Measurements from ENCODE around the gene ZNF346.

The ZNF346 gene

DNA sequence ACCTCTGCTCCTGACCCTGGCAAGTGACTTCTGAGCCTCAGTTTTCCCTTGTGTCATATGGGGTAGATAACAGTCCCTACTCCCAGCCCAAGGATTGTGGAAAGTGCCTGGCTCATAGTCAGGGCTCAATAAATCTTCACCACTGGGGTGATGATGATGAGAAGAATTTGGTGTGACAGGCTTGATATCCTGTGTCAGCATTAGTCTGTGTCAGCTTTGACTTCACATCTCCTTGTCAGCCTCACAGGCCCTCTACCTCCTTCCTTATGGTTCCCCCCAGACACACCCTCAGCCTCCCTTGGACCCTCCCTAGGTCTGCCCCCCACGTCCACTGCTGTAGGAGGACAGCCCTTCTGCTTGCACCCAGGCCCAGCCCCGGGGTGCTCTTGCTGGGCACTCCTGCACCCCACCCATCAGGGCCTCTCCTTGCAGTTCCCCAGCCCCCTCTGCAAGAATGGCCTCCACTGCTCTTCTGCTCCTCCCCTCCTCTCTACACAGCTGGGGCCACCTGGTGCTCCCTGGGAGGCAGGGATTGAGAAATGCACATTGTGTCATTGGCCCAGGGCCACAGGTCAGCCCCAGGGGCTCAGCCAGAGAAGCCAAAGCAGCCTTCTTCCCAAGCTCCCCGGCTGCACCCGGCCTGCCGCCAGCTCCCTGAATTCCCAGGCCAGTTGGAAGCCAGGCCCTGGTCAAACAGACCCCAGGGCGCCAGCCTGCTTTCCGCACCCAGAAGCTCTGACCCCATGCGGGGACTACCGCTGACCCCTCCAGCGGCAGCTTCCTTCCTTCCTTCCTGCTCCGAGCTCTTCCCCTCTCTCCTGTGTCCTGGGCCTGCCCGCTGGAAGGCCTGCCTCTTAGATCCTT, 72.0 kb downstream of the ZNF346 start:
- no peak for DNase-seq (ENCODE audit: low spot score)

DNA sequence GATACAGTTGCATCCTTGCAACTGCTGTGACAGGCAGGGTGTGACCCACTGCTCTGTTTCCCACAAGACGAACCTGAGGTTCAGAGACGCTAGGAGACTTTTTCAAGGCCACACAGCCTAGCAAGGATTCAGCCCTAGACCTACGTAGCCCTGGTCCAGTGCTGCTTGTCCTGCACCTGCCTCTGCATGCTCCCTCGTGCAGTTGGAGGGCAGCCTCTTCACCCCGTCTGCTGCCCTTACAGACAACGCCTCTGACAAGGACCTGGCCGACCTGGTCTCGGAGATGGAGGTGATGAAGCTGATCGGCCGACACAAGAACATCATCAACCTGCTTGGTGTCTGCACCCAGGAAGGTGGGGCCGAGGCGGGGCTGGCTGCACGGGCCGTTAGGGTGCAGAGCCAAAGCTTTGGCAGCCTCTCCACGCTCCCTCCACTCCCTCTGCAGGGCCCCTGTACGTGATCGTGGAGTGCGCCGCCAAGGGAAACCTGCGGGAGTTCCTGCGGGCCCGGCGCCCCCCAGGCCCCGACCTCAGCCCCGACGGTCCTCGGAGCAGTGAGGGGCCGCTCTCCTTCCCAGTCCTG, 72.7 kb downstream of the ZNF346 start:
- DNase-seq (ENCODE audit: low spot score), result no peak

DNA sequence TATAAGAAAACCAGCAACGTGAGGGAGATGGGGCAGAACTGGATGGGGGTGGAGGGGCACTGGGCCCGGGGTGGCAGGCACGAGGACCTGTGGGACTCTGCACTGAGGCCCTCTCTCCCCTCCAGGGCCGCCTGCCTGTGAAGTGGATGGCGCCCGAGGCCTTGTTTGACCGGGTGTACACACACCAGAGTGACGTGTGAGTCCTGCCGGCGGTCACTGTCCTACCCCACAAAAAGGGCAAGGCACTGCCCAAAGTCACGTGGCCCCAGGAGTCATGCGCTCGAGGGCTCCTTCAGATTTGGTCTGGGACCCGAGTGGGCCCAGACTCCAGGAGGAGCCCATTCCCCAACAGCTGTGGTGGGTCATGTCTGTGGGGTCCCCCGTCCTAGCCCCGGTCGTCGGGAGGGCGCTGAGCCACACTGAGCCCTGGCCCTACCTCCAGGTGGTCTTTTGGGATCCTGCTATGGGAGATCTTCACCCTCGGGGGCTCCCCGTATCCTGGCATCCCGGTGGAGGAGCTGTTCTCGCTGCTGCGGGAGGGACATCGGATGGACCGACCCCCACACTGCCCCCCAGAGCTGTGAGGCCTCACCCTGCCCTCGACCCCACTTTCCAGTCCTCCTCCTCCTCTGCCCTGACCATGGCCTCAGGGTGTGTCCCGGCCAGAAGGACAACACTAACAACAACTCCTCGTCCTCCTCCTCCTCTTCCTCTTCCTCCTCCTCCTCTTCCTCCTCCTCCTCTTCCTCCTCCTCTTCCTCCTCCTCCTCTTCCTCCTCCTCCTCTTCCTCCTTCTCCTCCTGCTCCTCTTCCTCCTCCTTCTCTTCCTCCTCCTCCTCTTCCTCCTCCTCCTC, 73.9 kb downstream of the ZNF346 start:
- DNase-seq (ENCODE audit: low spot score), result no peak

DNA sequence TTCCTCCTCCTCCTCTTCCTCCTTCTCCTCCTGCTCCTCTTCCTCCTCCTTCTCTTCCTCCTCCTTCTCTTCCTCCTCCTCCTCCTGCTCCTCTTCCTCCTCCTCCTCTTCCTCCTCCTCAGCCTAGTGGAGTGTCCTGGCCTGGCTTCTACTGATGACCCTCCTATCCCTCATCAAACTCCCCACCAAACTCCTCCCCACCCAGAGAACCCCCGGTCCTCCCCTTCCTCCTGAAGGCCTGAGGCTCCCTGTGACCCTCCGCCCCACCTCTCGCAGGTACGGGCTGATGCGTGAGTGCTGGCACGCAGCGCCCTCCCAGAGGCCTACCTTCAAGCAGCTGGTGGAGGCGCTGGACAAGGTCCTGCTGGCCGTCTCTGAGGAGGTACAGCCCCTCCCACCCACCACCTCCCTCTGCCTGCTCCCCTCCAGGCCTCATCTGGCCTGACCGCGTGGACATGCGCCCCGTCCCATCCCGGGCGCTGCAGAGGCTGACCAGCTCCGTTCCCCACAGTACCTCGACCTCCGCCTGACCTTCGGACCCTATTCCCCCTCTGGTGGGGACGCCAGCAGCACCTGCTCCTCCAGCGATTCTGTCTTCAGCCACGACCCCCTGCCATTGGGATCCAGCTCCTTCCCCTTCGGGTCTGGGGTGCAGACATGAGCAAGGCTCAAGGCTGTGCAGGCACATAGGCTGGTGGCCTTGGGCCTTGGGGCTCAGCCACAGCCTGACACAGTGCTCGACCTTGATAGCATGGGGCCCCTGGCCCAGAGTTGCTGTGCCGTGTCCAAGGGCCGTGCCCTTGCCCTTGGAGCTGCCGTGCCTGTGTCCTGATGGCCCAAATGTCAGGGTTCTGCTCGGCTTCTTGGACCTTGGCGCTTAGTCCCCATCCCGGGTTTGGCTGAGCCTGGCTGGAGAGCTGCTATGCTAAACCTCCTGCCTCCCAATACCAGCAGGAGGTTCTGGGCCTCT, 74.8 kb downstream of the ZNF346 start:
- no peak for DNase-seq (ENCODE audit: low spot score)

DNA sequence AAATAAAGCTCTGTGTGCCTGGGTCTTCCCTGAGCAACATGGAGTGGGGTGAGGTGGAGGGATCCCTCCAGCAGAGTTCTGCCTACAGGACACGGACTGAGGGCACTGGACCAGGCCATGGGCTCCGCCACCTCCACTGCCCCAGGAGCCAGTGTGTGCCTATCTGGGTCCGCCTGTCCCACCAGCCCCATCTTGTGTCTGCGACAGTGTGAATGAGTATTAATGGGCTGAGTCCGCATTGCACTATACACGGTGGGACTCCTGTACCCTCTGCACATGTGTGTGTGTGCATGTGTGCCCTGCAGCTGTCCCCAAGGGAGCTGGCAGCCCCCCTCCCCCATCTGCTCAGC, 75.6 kb downstream of the ZNF346 start:
- no peak for DNase-seq (ENCODE audit: low spot score)

DNA sequence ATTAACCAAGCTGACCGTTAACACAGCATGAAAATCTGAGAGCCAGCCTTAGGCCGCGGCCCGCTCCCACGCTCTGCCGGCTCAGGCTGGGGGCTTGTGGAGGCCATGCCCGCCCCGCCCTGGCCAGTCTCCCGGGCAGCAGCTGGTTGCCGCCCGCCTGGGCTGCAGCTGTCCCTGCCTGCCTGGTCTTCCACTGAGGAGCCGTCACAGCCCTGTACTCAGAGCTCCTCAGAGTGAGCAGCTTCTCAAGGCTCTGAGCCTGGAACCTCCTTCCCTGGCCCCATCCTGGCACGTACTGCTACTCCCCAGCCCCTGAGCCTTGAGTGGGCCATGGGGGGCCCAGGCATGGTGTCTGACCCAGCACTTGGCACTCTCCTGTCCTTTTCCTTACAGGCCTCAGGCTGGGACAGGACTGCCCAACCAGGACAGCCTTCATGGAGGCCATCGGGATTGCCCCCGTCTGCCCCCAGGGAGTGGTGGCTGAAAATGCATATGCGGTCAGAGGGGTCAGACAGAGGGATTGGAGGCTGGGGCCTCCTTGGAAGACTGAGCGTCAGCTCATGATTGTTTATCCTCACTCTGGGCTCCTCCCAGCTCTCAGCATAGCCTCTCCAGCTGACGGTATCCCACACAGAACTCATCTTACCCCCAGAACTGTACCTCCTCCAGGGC, 76.1 kb downstream of the ZNF346 start:
- no peak for DNase-seq (ENCODE audit: low spot score)

DNA sequence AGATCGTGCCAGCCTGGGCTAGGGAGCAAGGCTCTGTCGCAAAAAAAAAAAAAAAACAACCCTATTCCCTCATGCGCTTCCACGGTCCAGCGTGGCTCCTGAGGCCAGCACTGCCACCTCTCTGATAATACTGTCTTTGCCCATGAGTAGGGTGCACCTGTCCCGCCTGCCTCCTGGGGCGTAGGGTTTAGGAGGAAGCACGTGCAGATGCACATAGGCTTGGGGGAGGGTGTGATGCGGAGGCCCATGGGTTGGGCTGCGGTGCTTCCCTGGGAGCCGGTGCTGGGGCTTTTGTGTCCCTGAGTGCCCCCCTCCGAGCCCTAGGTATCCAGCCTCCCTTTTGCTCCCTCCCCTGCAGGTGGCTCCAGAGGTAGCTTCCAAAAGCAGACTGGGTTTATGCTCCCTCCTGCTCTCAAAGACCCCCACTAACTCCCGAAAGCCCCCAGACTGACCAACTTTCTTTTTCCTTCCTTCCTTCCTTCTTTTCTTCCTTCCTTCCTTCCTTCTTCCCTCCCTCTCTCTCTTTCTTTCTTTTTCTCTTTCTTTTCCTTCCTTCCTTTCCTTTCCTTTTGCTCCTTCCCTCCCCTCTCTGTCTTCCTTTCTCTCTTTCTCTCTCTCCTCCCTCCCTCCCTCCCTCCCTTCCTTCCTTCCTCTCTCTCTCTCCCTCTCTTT, 77.1 kb downstream of the ZNF346 start:
- DNase-seq (ENCODE audit: low spot score), result no peak

DNA sequence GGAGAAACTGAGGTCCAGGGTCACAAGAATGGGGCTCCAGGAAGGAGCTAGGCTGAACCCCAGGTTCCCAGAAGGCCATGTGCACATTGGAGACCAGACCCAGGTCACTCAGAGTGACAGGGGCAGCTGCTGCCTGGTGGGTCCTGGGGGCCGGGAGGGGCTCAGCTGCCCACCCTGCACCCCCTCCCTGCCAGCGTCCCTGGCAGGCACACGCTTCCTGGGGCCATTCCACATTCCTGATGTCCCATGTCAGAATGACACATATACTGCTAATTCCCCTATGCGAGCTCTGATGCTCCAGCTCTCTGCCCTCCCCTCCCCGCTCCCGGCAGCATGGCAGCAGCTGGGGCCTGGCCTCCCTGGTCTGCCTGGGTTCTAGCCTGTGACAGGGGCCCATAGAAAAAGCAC, 78.2 kb downstream of the ZNF346 start:
- DNase-seq (ENCODE audit: low spot score), result no peak

DNA sequence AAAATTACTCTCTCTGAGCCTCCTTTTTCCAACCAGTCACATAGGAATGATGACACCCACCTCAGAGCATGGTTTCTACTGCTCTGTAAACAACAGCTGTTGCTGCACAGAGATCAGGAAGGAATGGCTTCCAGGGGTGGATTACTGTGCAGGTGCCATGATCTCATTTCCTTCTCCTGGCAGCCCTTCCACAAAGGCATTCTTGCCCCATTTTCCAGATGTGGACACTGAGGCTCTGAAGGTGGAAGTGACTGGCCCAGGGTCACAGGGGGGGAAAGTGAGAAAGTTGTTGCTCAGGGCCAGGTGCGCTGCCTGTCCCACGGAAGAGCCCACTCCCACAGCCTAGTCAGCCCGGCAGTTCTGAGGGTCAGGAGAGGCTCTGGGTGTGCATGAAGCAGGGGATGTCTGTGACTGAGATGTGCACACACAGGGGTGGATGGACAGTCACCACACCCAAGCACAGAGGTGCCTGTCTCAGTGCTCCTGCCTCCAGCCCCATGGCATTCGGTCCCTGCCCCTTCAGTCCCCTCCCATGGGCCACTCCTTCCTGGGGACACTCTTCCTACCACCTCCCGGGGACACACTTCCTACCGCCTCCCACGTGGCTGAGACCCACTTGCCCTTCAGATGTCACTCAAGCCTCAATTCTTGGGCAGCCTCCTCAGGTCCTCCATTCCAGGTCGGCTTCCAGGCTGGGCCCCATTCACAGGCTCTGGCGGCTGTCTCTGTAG, 81.2 kb downstream of the ZNF346 start:
- DNase-seq (ENCODE audit: low spot score), result no peak

DNA sequence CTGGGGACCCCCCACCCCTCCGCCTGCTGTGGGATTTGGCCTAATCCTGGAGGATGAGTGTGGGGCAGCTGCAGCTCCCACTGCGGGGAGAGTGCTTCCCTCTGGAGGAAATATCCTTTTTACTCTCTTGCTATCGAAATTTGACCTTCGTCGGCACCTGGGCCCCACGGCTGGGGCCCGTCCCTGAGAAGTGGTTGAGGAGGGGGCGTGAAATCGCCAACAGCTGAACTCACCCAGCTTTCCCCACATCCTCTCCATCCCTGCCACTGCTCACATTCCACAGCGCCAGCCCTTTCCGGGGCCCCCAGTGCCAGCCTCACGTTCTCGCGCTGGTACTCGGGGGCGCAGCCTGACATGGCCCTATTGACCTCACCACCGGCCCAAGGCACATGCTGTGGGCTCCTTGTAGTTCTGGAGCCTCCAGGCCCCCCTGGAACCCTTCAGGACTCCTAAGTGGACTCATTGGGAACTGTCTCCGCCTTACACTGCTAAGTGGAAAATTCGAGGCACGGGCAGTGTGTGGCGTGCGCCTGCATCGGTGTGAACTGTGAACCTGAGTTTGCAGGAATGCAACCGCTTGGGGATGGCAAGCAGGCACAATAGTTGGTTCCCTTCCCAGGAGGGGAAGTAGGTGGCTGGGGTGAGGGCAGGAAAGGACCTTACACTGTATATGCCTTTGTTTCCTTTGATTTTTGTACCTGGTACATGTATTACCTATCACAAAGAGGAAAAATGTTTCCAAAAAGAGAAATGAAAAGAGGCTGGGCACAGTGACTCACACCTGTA, 83.4 kb downstream of the ZNF346 start:
- no peak for DNase-seq (ENCODE audit: low spot score)

DNA sequence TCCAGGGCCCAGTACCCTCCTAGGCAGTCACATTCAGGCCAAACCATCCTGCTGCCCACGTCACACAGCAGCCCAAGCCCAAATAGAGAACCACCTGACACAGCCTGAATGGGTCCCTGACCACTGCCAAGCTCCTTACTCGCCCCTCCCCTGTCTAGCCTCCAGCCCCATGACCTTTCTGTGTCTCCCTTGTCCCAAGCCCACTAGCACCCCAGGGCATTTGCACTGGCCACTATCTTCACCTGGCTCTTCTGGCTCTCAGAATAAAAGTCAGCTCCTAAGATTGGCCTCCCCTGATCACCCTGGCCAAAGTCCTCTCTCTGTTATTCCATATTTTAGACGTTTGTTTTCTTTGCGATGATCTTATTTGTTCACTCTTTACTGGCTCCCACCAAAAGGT, 84.7 kb downstream of the ZNF346 start:
- DNase-seq (ENCODE audit: low spot score), result no peak

DNA sequence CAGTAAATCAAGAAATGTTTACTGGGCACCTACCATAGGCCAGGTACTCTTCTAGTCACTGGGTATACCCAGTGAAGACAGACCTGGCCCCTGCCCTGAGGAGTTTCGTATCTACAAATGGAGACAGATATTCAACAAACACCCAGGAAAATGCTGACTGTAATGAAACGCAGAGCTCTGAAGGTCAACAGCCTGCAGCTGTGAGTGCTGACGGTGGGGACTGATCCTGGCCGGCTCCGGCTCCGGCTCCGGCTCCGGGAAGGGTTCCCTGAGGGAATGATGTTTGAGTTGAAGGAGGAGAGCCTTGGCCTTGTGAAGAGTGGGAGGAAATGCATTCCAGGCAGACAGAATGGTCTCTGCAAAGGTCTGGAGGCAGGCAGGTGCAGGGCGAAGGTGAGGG, 87.3 kb downstream of the ZNF346 start:
- DNase-seq (ENCODE audit: low spot score), result no peak

DNA sequence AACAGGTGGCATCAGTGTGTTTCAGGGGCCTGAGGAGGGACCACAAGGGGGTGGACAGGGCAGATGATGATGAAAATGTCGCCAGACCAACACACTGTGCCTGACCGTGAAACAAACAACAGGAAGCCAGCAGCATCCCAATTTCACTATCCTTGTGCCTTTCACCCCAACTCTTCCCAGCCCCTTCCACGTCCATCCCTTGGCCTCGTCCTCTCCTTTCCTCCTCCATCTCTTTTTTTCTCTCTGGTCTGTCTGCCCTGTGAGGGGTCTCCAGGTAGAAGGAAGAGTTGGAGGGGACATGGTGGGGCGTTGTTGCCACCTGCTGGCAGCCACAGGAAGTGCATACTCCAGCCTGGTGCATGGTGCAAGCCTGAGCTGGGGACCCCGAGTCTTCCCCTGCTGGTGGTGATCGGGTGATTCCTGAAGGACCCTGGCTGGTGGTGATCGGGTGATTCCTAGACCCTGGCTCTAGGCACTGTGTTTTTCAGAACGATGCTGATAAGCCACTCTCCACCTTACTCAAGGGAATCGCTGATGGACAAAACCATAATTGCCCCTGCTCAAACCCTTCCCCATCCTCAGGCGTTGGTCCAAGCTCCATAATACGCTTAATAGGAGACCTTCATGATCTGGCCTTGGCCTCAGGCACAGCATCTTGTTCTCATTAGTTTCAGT, 89.4 kb downstream of the ZNF346 start:
- peak; percentile 83 for DNase-seq (ENCODE audit: low spot score)

DNA sequence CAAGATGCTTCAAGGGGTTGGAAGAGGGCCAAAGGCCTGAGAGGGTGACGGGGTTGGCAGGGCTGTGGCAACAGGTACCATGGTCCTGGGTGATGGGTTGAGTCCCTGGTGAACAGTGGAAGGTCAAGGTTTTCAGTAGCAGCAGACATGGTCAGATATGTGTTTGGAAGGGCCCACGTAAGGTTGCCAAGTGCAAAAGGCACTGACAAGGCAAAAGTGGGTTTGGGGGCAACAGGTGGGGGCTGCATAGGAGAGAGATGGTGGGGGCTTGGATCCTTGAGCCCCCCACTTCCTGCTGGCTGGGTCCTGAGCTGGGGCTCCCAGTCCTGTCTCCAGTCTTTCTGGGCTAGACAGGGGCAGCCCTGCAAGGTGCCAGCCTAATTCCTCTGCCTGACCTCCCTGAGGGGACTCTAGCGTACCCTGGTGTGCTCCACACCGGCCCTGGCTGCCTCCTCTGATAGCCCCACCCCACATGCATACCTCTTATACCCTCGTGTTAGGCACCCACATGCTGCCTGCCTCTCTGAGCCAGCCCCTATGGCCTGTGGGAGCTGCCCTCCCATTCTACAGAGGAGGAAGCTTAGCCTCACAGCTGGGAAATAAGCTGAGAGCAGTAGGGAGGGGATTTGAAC, 90.2 kb downstream of the ZNF346 start:
- DNase-seq (ENCODE audit: low spot score), result no peak

DNA sequence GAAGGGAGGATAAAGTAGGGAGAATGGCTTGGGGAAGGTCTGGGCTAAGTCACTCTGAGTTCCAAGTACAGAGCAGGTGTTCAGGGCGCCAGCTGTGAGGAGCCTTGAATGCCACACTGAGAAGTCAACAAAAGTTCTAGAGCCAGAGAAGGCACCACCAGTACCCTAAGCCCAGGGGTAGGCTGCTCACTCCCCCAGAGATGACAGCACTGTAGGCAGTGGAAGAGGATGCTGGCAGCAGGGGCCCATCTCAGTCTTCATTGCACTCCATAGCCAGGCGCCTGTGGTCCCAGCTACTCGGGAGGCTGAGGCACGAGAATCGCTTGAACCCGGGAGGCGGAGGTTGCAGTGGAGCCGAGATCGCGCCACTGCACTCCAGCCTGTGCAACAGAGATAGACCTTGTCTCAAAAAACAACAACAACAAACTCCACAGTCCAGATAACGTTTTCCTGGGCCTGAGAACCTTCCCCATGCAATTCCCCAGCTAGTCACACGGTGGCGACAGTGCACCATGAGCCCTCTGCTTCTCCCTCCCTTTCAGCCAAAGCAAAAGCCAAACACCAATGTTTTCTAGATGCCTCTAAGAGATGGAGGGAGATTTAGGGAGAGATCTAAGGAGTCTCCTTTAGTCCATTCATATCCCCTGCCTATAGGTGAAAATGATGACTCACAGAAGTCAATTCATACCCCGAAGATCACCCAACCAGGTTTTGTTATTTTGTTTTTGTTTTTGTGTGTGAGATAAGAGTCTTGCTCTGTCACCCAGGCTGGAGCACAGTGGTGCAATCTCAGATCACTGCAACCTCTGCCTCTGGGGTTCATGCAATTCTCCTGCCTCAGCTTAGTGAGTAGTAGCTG, 91.3 kb downstream of the ZNF346 start:
- DNase-seq (ENCODE audit: low spot score), result peak; percentile 89

DNA sequence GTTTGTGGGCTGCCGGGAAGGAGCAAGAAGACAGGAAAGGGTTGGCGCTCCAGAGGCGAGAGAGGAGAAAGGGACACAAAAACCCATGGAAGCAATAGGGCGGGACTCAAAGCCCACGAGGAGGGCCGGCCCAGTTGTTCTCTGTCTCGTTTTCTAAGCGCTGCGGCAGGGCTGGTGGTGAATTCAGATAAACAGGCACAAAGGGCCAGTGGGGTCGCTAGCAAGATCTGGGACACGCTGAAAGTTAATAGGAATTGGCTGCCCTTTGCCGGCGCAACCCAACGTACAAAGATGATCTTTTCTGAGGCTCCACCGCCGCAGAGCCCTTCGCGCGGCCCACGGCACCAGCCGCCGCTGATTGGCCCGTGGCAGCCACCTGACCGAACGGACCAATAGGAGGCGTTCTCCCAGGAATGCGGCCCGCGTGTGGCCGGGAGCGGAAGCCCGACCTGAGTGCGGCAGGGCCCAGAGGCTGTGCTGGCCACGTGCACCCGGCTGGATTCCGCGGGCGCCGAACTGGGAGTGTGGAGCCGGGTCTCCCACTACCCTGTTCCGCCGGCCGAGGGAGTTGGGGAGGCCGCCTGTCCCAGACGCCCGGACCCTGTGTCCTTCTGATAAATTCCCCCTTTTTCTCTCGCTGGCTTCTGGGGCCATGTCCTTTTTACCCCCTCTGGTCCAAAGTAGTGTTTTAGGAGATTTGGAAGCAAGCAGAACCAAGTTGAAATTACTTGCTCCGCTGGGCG, 94.3 kb downstream of the ZNF346 start:
- peak; percentile 96 for DNase-seq (ENCODE audit: low spot score)

Data from germinal center (tissue), 1 donor.